Spinal cord (tissue), 10 donors: ENCODE data around the gene CBX8. TPM values are rescaled to one million over a fixed set of nuclear protein-coding genes. Genes with fewer than 3 reads are reported as not detected.

Experiments
- DNase-seq, 6 donors: peaks; one replicate each; pipeline versions ENCODE4 v3.0.0 to v3.0.0-alpha.2; 2013 to 2015; ENCODE audit warnings: low spot score in 6 of 6, low read depth in 4 of 6
- H3K27ac ChIP-seq: one replicate; pipeline ENCODE4 v1.5.1; 2013; ENCODE audit warnings: low read depth, low read length, control low read depth
- H3K27me3 ChIP-seq: one replicate; pipeline ENCODE4 v1.6.1; 2013; ENCODE audit warnings: low read length; ENCODE audit not compliant: control insufficient read depth, insufficient read depth
- H3K36me3 ChIP-seq: one replicate; pipeline ENCODE4 v1.6.1; 2013; ENCODE audit warnings: low read length; ENCODE audit not compliant: control insufficient read depth, insufficient read depth
- H3K4me1 ChIP-seq: one replicate; pipeline ENCODE4 v1.6.1; 2013; ENCODE audit warnings: low read length; ENCODE audit not compliant: control insufficient read depth, insufficient read depth
- H3K4me3 ChIP-seq: one replicate; pipeline ENCODE4 v1.5.1; 2013; ENCODE audit warnings: low read depth, low read length, control low read depth
- H3K9me3 ChIP-seq: one replicate; pipeline ENCODE4 v1.6.1; 2013; ENCODE audit warnings: low read length; ENCODE audit not compliant: control insufficient read depth, insufficient read depth
- WGBS: methylation state at CpG from one replicate; pipeline ENCODE4 v1.1.5; 2013; ENCODE audit warnings: missing lambda C conversion rate; ENCODE audit not compliant: insufficient coverage; 5-methylcytosine and 5-hydroxymethylcytosine counted together
- polyA plus RNA-seq, 2 donors: library from polyadenylated mRNA; unstranded; fragments of 120-200 nt; gene quantifications; one replicate each; pipeline ENCODE4 v1.2.1, GENCODE V29; 2013; ENCODE audit not compliant: insufficient read length in 2 of 2
- total RNA-seq, 2 donors: library from RNA; depleted of rRNA in 1 of 2; stranded (reverse); fragments of 120-200 nt in 1 of 2; fragments of >200 nt in 1 of 2; gene quantifications; one replicate each; pipeline versions ENCODE4 v1.2.3 to v1.2.4, GENCODE V29; 2013 to 2014
- donor health status: healthy.

Gene CBX8
- total and polyA plus RNA-seq, 4 donors = 3.6 to 14.4 (median 11.5) TPM

- Histone ChIP-seq H3K4me3 (no peak overlapping the region), H3K27ac (no peak overlapping the region), H3K4me1 (peaks cover 47% of the 10 kb centered on the region), H3K27me3 (peaks cover 29% of the 10 kb centered on the region), H3K36me3 (peaks cover 2% of the 10 kb centered on the region), H3K9me3 (no peaks in the 10 kb centered on the region)
- no peak for DNase-seq
- WGBS = 94% methylated on average over 3 of the region's 5 CpGs
Observed at GRCh38 chr17:79743614-79744013, 53.3 kb downstream of the CBX8 start.

DNA sequence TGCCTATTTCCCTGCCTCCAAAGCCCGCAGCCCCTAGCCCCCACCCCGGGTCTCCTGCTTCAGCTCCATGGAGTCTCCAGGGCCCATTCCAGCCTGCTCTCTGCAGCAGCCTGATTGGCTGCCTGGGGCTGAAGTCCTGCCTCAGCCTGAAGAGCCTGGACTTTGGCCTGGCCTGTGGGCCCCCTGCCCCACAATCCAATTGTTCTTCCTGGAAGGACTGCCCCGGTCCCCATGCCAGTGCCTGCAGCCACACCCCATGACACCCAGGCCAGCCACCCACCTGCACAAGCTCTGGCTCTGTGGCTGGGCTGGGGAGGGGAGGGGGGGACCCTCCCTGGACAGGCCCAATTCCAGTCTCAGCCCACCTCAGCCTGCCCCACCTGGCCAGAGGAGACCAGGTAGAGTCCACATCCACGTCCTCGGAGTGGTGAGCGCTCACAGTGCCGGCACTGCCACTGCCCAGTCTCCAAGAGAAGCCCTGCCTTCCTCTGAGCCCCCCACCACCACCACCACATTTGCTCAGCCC lies 53.9 kb downstream of the CBX8 start:
- H3K36me3 ChIP-seq = peaks cover 2% of the 10 kb centered on the region
- peaks cover 25% of the 10 kb centered on the region for H3K27me3 ChIP-seq
- no peaks in the 10 kb centered on the region for H3K9me3 ChIP-seq
- no peak overlapping the region for H3K27ac ChIP-seq
- DNase-seq = no peak
- WGBS = 87% methylated on average over 6 of the region's 7 CpGs
- H3K4me1 ChIP-seq = peaks cover 44% of the 10 kb centered on the region
- H3K4me3 ChIP-seq = no peak overlapping the region

- Histone ChIP-seq H3K4me3 (no peak overlapping the region), H3K4me1 (peaks cover 40% of the 10 kb centered on the region), H3K27ac (no peak overlapping the region), H3K27me3 (peaks cover 21% of the 10 kb centered on the region), H3K36me3 (peaks cover 2% of the 10 kb centered on the region), H3K9me3 (no peaks in the 10 kb centered on the region)
- DNase-seq = no peak
- 83% methylated on average over 1 of the region's 1 CpG for WGBS
Observed at GRCh38 chr17:79742589-79742918, 54.3 kb downstream of the CBX8 start.

Other genes with a start within 250 kb of the CBX8 start
- 1 to 10 TPM; 3.1 to 7.6 TPM for gene RBFOX3, start 186.0 kb downstream of the CBX8 start, total RNA-seq
- gene RBFOX3, start 186.0 kb downstream of the CBX8 start, polyA plus RNA-seq = 10 to 100 TPM; 58.5 to 64.9 TPM
- not detected for gene ENPP7, start 66.1 kb downstream of the CBX8 start, total RNA-seq
- gene ENPP7, start 66.1 kb downstream of the CBX8 start, polyA plus RNA-seq = under 1 TPM in 1 of 2 donors, not detected in 1; 0.08 TPM
- 10 to 100 TPM in 1 of 2 donors, 1 to 10 TPM in 1; 4.1 to 12.6 TPM for gene CBX2, start 18.9 kb downstream of the CBX8 start, total RNA-seq
- gene CBX2, start 18.9 kb downstream of the CBX8 start, polyA plus RNA-seq = 10 to 100 TPM; 10.4 to 14.2 TPM
- gene CBX4, start 42.4 kb upstream of the CBX8 start, total RNA-seq = 10 to 100 TPM; 16.2 to 16.7 TPM
- gene CBX4, start 42.4 kb upstream of the CBX8 start, polyA plus RNA-seq = 10 to 100 TPM; 44.5 to 46.8 TPM
- 10 to 100 TPM; 16.7 to 25.9 TPM for gene TBC1D16, start 238.8 kb upstream of the CBX8 start, total RNA-seq
- 10 to 100 TPM; 36.4 to 38.8 TPM for gene TBC1D16, start 238.8 kb upstream of the CBX8 start, polyA plus RNA-seq
- 10 to 100 TPM in 1 of 2 donors, 1 to 10 TPM in 1; 6.9 to 19.7 TPM for gene CCDC40, start 239.6 kb upstream of the CBX8 start, total RNA-seq
- gene CCDC40, start 239.6 kb upstream of the CBX8 start, polyA plus RNA-seq = 10 to 100 TPM; 24.7 to 34.6 TPM